Smooth muscle cell (in vitro differentiated cells): ENCODE results near the gene VAMP2. TPM values are rescaled to one million over a fixed set of nuclear protein-coding genes. Genes with fewer than 3 reads are reported as not detected.

Experiments used
- DNase-seq: peaks from one replicate; lab custom pipeline; 2025; ENCODE audit not compliant: unreplicated experiment; lab: John Stamatoyannopoulos, UW
- H2AFZ ChIP-seq: fragments of 200-600 bp; sonication (generic); 2 replicates; pipeline ENCODE4 v1.6.0; 2016; ENCODE audit warnings: antibody characterized with exemption, low read depth, mild to moderate bottlenecking
- H3F3A ChIP-seq: fragments of 200-600 bp; sonication (generic); 2 replicates; pipeline ENCODE4 v1.6.0; 2017; ENCODE audit warnings: antibody characterized with exemption, low read depth
- H3K27ac ChIP-seq: fragments of 200-600 bp; sonication (generic); 2 replicates; pipeline ENCODE4 v1.5.1; 2016; ENCODE audit warnings: low read depth, mild to moderate bottlenecking
- H3K27me3 ChIP-seq: fragments of 200-600 bp; sonication (generic); 2 replicates; pipeline ENCODE4 v1.6.1; 2016; ENCODE audit warnings: low read depth, mild to moderate bottlenecking
- H3K36me3 ChIP-seq: fragments of 200-600 bp; sonication (generic); 2 replicates; pipeline ENCODE4 v1.5.1; 2016; ENCODE audit warnings: low read depth
- H3K4me1 ChIP-seq: fragments of 200-600 bp; sonication (generic); 2 replicates; pipeline ENCODE4 v1.5.1; 2016; ENCODE audit warnings: low read depth
- H3K4me2 ChIP-seq: fragments of 200-600 bp; sonication (generic); 2 replicates; pipeline ENCODE4 v1.6.0; 2016; ENCODE audit warnings: mild to moderate bottlenecking
- H3K4me3 ChIP-seq: fragments of 200-600 bp; sonication (generic); 2 replicates; pipeline ENCODE4 v1.5.1; 2016; ENCODE audit warnings: mild to moderate bottlenecking
- H3K79me2 ChIP-seq: fragments of 200-600 bp; sonication (generic); 2 replicates; pipeline ENCODE4 v1.6.0; 2016; ENCODE audit warnings: low read depth, mild to moderate bottlenecking
- H3K9ac ChIP-seq: fragments of 200-600 bp; sonication (generic); 2 replicates; pipeline ENCODE4 v1.6.0; 2016; ENCODE audit warnings: low read depth
- H3K9me3 ChIP-seq: fragments of 200-600 bp; sonication (generic); replicated peaks from 2 replicates; pipeline ENCODE4 v1.5.1; 2016; ENCODE audit warnings: low read depth
- H4K20me1 ChIP-seq: fragments of 200-600 bp; sonication (generic); 2 replicates; pipeline ENCODE4 v1.6.0; 2016; ENCODE audit warnings: low read depth
- CTCF ChIP-seq: fragments of 200-600 bp; sonication (generic); IDR thresholded peaks from 2 replicates; pipeline ENCODE4 v1.5.1; 2017; ENCODE audit warnings: borderline replicate concordance, mild to moderate bottlenecking, antibody characterized with exemption; ENCODE audit not compliant: insufficient read depth, poor library complexity, severe bottlenecking
- WGBS: methylation state at CpG from one replicate; pipeline ENCODE4 v1.1.7; 2016; ENCODE audit warnings: low lambda C conversion rate; 5-methylcytosine and 5-hydroxymethylcytosine counted together
- polyA plus RNA-seq: library from polyadenylated mRNA; unstranded; fragments of >200 nt; fragmentation: Nextera tagmentation; extraction: Ambion mirVana; gene quantifications from 2 replicates; pipeline ENCODE4 v1.2.1, GENCODE V29; 2016
- total RNA-seq: library from RNA; depleted of rRNA; stranded (reverse); fragments of >200 nt; gene quantifications from 2 replicates; pipeline ENCODE4 v1.2.3, GENCODE V29; 2014

Gene VAMP2
- total and polyA plus RNA-seq, 2 experiments from 2014 or later: 8.1 to 20.1 TPM

- H3F3A ChIP-seq: peaks cover 21% of the 10 kb centered on the region
- no peaks in the 10 kb centered on the region for H3K9me3 ChIP-seq
- peak overlapping the region; percentile 23 for H3K9ac ChIP-seq
- peak; percentile 78 for TF ChIP-seq CTCF
- no peaks in the 10 kb centered on the region for H3K36me3 ChIP-seq
- 1% methylated on average over 46 of the region's 46 CpGs for WGBS
- H3K4me2 ChIP-seq: peak overlapping the region; percentile 85
- peak; percentile 86 for DNase-seq
- H2AFZ ChIP-seq: no peak overlapping the region
- H3K27ac ChIP-seq: peak overlapping the region; percentile 74
- peak overlapping the region; percentile 54 for H3K4me3 ChIP-seq
- no peaks in the 10 kb centered on the region for H3K79me2 ChIP-seq
- H3K4me1 ChIP-seq: no peaks in the 10 kb centered on the region
- H3K27me3 ChIP-seq: no peaks in the 10 kb centered on the region
- peaks cover 28% of the 10 kb centered on the region for H4K20me1 ChIP-seq
Observed at GRCh38 chr17:8138672-8139371, 23.9 kb downstream of the VAMP2 start.

- Histone ChIP-seq H2AFZ (no peak overlapping the region), H3K4me3 (peak overlapping the region; percentile 47), H3K4me2 (peak overlapping the region; percentile 85), H4K20me1 (peaks cover 27% of the 10 kb centered on the region), H3K27me3 (no peaks in the 10 kb centered on the region), H3K4me1 (no peaks in the 10 kb centered on the region), H3K27ac (peak overlapping the region; percentile 46), H3K79me2 (no peaks in the 10 kb centered on the region), H3F3A (peaks cover 21% of the 10 kb centered on the region), H3K36me3 (no peaks in the 10 kb centered on the region), H3K9me3 (no peaks in the 10 kb centered on the region), H3K9ac (peak overlapping the region; percentile 25)
- TF ChIP-seq CTCF: no peak
- no peak for DNase-seq
- 2% methylated on average over 7 of the region's 7 CpGs for WGBS
Observed at GRCh38 chr17:8138374-8138671, 24.4 kb downstream of the VAMP2 start.

- Histone ChIP-seq H3K4me3 (peak overlapping the region; percentile 47), H3K4me1 (no peaks in the 10 kb centered on the region), H4K20me1 (peaks cover 27% of the 10 kb centered on the region), H3K27ac (peak overlapping the region; percentile 46), H3K27me3 (no peaks in the 10 kb centered on the region), H3K36me3 (no peaks in the 10 kb centered on the region), H3K4me2 (peak overlapping the region; percentile 85), H2AFZ (no peak overlapping the region), H3F3A (peaks cover 21% of the 10 kb centered on the region), H3K9ac (peak overlapping the region; percentile 25), H3K79me2 (no peaks in the 10 kb centered on the region), H3K9me3 (no peaks in the 10 kb centered on the region)
- 25% methylated on average over 21 of the region's 21 CpGs for WGBS
- TF ChIP-seq CTCF: no peak
- DNase-seq: no peak
Observed at GRCh38 chr17:8137645-8138373, 24.9 kb downstream of the VAMP2 start.
